Vagina (tissue), 2 donors: ENCODE results near the gene ASB6. TPM values are rescaled to one million over a fixed set of nuclear protein-coding genes. Genes with fewer than 3 reads are reported as not detected.

ENCODE experiments used
- DNase-seq, 2 donors: peaks; one replicate each; pipeline ENCODE4 v3.0.0-alpha.2; 2017; ENCODE audit errors: extremely low spot score in 2 of 2
- H3K27ac ChIP-seq: fragments of 200-600 bp; sonication (generic); one replicate; pipeline ENCODE4 v1.5.1; 2019
- H3K27me3 ChIP-seq: fragments of 200-600 bp; sonication (generic); one replicate; pipeline ENCODE4 v1.5.1; 2019
- H3K36me3 ChIP-seq, 2 donors: fragments of 200-600 bp; sonication (generic); one replicate each; pipeline ENCODE4 v1.5.1; 2017 to 2019
- H3K4me1 ChIP-seq: fragments of 200-600 bp; sonication (generic); one replicate; pipeline ENCODE4 v1.5.1; 2019
- H3K4me3 ChIP-seq, 2 donors: fragments of 200-600 bp; sonication (generic); 1 replicate in 1 of 2; 2 replicates in 1 of 2; pipeline ENCODE4 v1.5.1; 2016 to 2019
- H3K9me3 ChIP-seq: fragments of 200-600 bp; sonication (generic); one replicate; pipeline ENCODE4 v1.5.1; 2019
- POLR2A ChIP-seq, 2 donors: fragments of 450-650 bp; IDR thresholded peaks; one replicate each; pipeline ENCODE4 v1.6.1; 2017; ENCODE audit warnings: antibody characterized with exemption in 2 of 2, mild to moderate bottlenecking in 2 of 2, moderate library complexity in 2 of 2
- POLR2AphosphoS5 ChIP-seq, 2 donors: sonication (generic); formaldehyde crosslinking; IDR thresholded peaks; one replicate each; pipeline ENCODE4 v1.9.0; 2017; ENCODE audit warnings: antibody characterized with exemption in 2 of 2, mild to moderate bottlenecking in 2 of 2, low read depth in 1 of 2; ENCODE audit not compliant: insufficient read depth in 1 of 2
- intact Hi-C: fragments of 100-400 bp; cut with DNase I; formaldehyde crosslinking; loops from one replicate; pipeline ENCODE4 v1.15.1; 2023
- total RNA-seq: library from RNA; depleted of rRNA; stranded (reverse); fragments of >200 nt; gene quantifications from one replicate; pipeline ENCODE4 v1.2.3, GENCODE V29; 2016
- TF ChIP-seq, protein P1 (sequence below), 3 experiments: fragments of 450-650 bp in 2 of 3; fragments of 200-600 bp in 1 of 3; sonication (generic) in 1 of 3; IDR thresholded peaks; one replicate each; pipeline ENCODE4 v1.5.1; 2017 to 2019; ENCODE audit warnings: antibody characterized with exemption in 3 of 3, mild to moderate bottlenecking in 2 of 3, moderate library complexity in 2 of 3

The ASB6 gene
- total RNA-seq, 1 donor from 2014 or later, result 18.9 TPM

DNA sequence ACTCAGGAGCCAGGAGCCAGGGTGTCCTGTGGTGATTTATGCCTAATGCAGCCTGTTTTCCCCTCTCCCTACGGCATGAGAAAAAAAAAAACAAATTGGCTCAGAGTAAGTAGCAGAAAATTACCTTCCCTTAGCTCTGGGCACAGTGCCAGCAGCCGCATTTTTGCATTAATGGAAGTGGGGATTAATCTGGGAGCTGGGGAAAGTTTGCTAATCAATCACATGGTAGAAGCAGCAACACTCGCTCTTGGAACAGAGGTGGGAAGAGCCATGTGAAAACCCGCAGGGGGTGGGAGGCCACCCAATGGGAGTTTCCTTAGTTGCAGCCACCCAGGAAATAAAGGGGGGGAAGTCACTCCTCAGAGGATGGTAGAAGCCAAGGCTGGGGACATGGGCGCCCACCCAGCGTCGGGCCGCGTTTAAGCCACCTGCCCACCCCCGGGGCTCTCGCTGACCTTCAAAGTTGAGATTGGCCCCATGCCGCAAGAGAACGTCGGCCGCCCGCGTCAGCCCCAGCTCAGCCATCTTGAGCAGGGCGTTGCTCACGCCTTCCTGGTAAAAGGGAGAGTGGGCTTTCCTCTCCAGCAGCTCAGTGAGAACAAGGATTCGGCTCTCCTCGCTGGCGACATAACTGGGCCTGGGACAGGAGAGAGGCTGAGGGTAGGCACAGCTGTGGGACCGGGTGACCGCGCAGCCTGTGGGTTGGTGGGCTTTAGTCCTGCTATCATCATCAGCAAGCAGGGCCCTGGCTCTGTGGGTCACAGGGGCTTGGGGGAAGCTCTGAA lies 1.7 kb downstream of the ASB6 start:
- intact Hi-C loops, result loop anchor here (5.0 kb wide), 1 partner anchor 137 kb away; no protein-coding TSS in a partner anchor
- peak overlapping the region; percentile 82 to 88 for H3K4me3 ChIP-seq
- H3K27ac ChIP-seq, result peak overlapping the region; percentile 2
- no peaks in the 10 kb centered on the region for H3K27me3 ChIP-seq
- no peaks in the 10 kb centered on the region for H3K9me3 ChIP-seq
- peaks cover 40% of the 10 kb centered on the region for H3K4me1 ChIP-seq
- no peak for DNase-seq
- H3K36me3 ChIP-seq, result peaks cover 0 to 36% of the 10 kb centered on the region in 2 donors
- TF ChIP-seq POLR2AphosphoS5 (IDR thresholded peaks at IDR 0.05; ENCODE audit: insufficient read depth in 1 of 2, low read depth in 1 of 2), result peak in 1 of 2 donors; percentile 5
- TF ChIP-seq, protein P1, sequence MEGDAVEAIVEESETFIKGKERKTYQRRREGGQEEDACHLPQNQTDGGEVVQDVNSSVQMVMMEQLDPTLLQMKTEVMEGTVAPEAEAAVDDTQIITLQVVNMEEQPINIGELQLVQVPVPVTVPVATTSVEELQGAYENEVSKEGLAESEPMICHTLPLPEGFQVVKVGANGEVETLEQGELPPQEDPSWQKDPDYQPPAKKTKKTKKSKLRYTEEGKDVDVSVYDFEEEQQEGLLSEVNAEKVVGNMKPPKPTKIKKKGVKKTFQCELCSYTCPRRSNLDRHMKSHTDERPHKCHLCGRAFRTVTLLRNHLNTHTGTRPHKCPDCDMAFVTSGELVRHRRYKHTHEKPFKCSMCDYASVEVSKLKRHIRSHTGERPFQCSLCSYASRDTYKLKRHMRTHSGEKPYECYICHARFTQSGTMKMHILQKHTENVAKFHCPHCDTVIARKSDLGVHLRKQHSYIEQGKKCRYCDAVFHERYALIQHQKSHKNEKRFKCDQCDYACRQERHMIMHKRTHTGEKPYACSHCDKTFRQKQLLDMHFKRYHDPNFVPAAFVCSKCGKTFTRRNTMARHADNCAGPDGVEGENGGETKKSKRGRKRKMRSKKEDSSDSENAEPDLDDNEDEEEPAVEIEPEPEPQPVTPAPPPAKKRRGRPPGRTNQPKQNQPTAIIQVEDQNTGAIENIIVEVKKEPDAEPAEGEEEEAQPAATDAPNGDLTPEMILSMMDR (IDR thresholded peaks at IDR 0.05), result no peak

DNA sequence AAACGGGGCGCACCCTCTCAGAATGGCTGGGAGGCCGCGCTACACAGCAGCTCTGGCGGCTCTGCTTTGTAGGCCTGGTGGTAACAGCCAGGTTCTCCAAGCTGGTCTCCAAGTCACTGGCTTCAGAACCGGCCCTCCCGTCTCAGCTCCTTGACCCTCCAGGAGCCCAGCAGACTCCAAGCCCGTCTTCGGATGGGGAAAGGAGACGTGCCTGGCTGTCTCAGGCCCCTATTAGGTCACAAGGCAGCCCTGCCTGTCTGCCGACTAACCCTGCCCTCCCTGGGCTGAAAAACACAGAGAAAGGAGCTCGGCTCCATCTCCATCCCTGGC lies 2.2 kb downstream of the ASB6 start:
- H3K9me3 ChIP-seq, result no peaks in the 10 kb centered on the region
- intact Hi-C loops, result loop anchor here (5.0 kb wide), 1 partner anchor 138 kb away; no protein-coding TSS in a partner anchor
- TF ChIP-seq POLR2AphosphoS5 (IDR thresholded peaks at IDR 0.05; ENCODE audit: insufficient read depth in 1 of 2, low read depth in 1 of 2) (no peak), POLR2A (IDR thresholded peaks at IDR 0.05) (no peak)
- TF ChIP-seq, protein P1 (IDR thresholded peaks at IDR 0.05), result no peak
- no peaks in the 10 kb centered on the region for H3K27me3 ChIP-seq
- DNase-seq, result no peak
- no peak overlapping the region for H3K27ac ChIP-seq
- no peak overlapping the region for H3K4me3 ChIP-seq
- H3K36me3 ChIP-seq, result peaks cover 0 to 42% of the 10 kb centered on the region in 2 donors
- peaks cover 40% of the 10 kb centered on the region for H3K4me1 ChIP-seq

GRCh38 chr9:129639034-129639630 lies 2.8 kb downstream of the ASB6 start:
- peaks cover 39% of the 10 kb centered on the region for H3K4me1 ChIP-seq
- H3K9me3 ChIP-seq, result no peaks in the 10 kb centered on the region
- H3K27me3 ChIP-seq, result no peaks in the 10 kb centered on the region
- H3K36me3 ChIP-seq, result peaks cover 0 to 48% of the 10 kb centered on the region in 2 donors
- H3K4me3 ChIP-seq, result no peak overlapping the region
- no peak for DNase-seq
- intact Hi-C loops, result no loop called here
- TF ChIP-seq POLR2A (IDR thresholded peaks at IDR 0.05) (no peak), POLR2AphosphoS5 (IDR thresholded peaks at IDR 0.05; ENCODE audit: insufficient read depth in 1 of 2, low read depth in 1 of 2) (no peak)
- TF ChIP-seq, protein P1 (IDR thresholded peaks at IDR 0.05), result no peak
- H3K27ac ChIP-seq, result no peak overlapping the region

DNA sequence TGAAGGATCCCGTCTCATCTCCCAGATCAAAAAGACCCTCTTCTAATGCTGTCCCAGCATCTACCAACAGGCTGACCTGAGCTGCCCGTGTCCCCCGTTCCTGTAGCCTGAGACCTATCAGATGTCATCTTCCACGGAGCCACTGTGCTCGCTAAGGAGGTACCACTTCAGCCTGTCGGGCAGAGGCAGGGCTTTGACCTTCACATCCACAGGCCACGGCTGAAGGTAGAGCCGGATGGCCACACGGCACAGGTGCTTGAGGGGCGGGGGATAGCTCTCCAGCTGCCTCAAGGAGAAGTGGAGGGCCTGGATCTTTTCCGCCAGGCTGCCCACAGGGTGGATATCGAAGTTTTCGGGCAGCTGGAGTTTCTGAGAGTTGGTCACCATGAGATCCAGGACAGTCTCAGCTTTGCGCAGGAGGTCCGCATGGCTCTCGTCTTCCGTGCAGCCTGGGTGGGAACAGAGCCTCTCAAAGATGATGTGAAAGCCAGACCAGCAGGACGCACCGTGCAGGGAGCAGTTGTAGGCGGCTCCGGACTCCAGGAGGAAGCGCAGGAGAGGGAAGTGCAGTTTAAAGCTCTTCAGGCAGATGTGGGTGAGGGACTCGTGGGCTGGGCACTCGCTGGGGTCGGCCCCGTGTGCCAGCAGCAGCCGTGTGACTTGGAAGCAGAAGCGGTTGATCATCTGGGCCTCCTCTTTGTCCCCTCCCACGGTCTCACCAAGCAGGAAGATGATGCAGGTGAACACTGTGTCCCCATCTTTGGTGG lies 4.1 kb downstream of the ASB6 start:
- no peak for DNase-seq
- Histone ChIP-seq H3K36me3 (peaks cover 3 to 60% of the 10 kb centered on the region in 2 donors), H3K27me3 (no peaks in the 10 kb centered on the region), H3K4me3 (no peak overlapping the region), H3K4me1 (peaks cover 32% of the 10 kb centered on the region), H3K27ac (no peak overlapping the region), H3K9me3 (no peaks in the 10 kb centered on the region)
- intact Hi-C loops, result no loop called here
- TF ChIP-seq, protein P1 (IDR thresholded peaks at IDR 0.05), result no peak
- TF ChIP-seq POLR2A (IDR thresholded peaks at IDR 0.05), result no peak
- TF ChIP-seq POLR2AphosphoS5 (IDR thresholded peaks at IDR 0.05; ENCODE audit: insufficient read depth in 1 of 2, low read depth in 1 of 2), result no peak
